Upper lobe of left lung (tissue), 6 donors: ENCODE results near the gene STEAP1B. TPM values are rescaled to one million over a fixed set of nuclear protein-coding genes. Genes with fewer than 3 reads are reported as not detected.
A peak's percentile ranks its signal among the peaks of the same experiment; 100 is the strongest.
"Not testable (repeated sequence)": the region's sequence is repeated elsewhere in the genome, so short reads cannot be mapped to it uniquely, and the experiment has no call there.

Source experiments
- ATAC-seq, 2 donors: fragments of 200-7000 bp; cut with Tn5 transposase; one replicate each; pipeline ENCODE4 v1.9.1; 2022; ENCODE audit warnings: mild to moderate bottlenecking in 2 of 2, moderate library complexity in 2 of 2; ENCODE audit not compliant: low FRiP score in 2 of 2
- DNase-seq, 2 donors: peaks; one replicate each; pipeline ENCODE4 v3.0.0-alpha.2; 2019 to 2020
- H3K27ac ChIP-seq, 4 donors: fragments of 200-600 bp; sonication (generic); one replicate each; pipeline ENCODE4 v1.5.1; 2016 to 2019
- H3K27me3 ChIP-seq, 4 donors: fragments of 200-600 bp; sonication (generic); one replicate each; pipeline ENCODE4 v1.5.1; 2017 to 2019
- H3K36me3 ChIP-seq, 4 donors: fragments of 200-600 bp; sonication (generic); one replicate each; pipeline ENCODE4 v1.5.1; 2016 to 2019
- H3K4me1 ChIP-seq, 4 donors: fragments of 200-600 bp; sonication (generic); one replicate each; pipeline ENCODE4 v1.5.1; 2018 to 2019
- H3K4me3 ChIP-seq, 4 donors: fragments of 200-600 bp; sonication (generic); one replicate each; pipeline ENCODE4 v1.5.1; 2017 to 2019; ENCODE audit warnings: mild to moderate bottlenecking in 2 of 4, moderate library complexity in 1 of 4
- H3K9me3 ChIP-seq, 4 donors: fragments of 200-600 bp; sonication (generic); one replicate each; pipeline ENCODE4 v1.5.1; 2018 to 2019
- EP300 ChIP-seq, 4 donors: sonication (generic); formaldehyde crosslinking; IDR thresholded peaks; one replicate each; pipeline ENCODE4 v1.5.1; 2017; ENCODE audit warnings: antibody characterized with exemption in 4 of 4, control low read depth in 2 of 4
- POLR2A ChIP-seq, 4 donors: fragments of 450-650 bp; IDR thresholded peaks; one replicate each; pipeline ENCODE4 v1.5.1; 2016 to 2017; ENCODE audit warnings: antibody characterized with exemption in 4 of 4, mild to moderate bottlenecking in 2 of 4
- POLR2AphosphoS5 ChIP-seq, 2 donors: sonication (generic); formaldehyde crosslinking; IDR thresholded peaks; one replicate each; pipeline ENCODE4 v1.5.1; 2017; ENCODE audit warnings: antibody characterized with exemption in 2 of 2
- WGBS, 2 donors: methylation state at CpG; one replicate each; pipeline ENCODE4 v1.1.5; 2017 to 2018; 5-methylcytosine and 5-hydroxymethylcytosine counted together
- total RNA-seq, 6 donors: library from RNA; depleted of rRNA in 4 of 6; stranded (reverse); fragments of >200 nt in 4 of 6; gene quantifications; one replicate each; pipeline versions ENCODE4 v1.1.0 to v1.2.1, GENCODE V29; 2016 to 2021
- TF ChIP-seq, protein P1 (sequence below), 6 experiments: fragments of 450-650 bp in 4 of 6; fragments of 200-600 bp in 2 of 6; sonication (generic) in 2 of 6; IDR thresholded peaks; one replicate each; pipeline ENCODE4 v1.5.1; 2016 to 2019; ENCODE audit warnings: antibody characterized with exemption in 6 of 6
- donor health status: DM: no; HTN: no; CAD: no; lungs with moderate emphysema.
- donor health status: DM: no; HTN: yes; CAD: no; lungs with severe emphysema.

The STEAP1B gene
- total RNA-seq, 6 donors from 2014 or later: 0.30 to 2.1 (median 0.92) TPM; not detected in 3

- DNase-seq (no peak), ATAC-seq (no peak)
- Histone ChIP-seq H3K36me3 (no peaks in the 10 kb centered on the region), H3K27me3 (no peaks in the 10 kb centered on the region), H3K9me3 (no peaks in the 10 kb centered on the region), H3K27ac (no peak overlapping the region), H3K4me3 (no peak overlapping the region), H3K4me1 (peaks cover 0 to 2% (median 0%) of the 10 kb centered on the region in 4 donors)
- 61 to 67% methylated on average over 4 of the region's 4 CpGs for WGBS, 2 donors
- TF ChIP-seq POLR2AphosphoS5 (IDR thresholded peaks at IDR 0.05) (no peak), POLR2A (IDR thresholded peaks at IDR 0.05) (no peak), EP300 (IDR thresholded peaks at IDR 0.05) (no peak)
- TF ChIP-seq, protein P1, sequence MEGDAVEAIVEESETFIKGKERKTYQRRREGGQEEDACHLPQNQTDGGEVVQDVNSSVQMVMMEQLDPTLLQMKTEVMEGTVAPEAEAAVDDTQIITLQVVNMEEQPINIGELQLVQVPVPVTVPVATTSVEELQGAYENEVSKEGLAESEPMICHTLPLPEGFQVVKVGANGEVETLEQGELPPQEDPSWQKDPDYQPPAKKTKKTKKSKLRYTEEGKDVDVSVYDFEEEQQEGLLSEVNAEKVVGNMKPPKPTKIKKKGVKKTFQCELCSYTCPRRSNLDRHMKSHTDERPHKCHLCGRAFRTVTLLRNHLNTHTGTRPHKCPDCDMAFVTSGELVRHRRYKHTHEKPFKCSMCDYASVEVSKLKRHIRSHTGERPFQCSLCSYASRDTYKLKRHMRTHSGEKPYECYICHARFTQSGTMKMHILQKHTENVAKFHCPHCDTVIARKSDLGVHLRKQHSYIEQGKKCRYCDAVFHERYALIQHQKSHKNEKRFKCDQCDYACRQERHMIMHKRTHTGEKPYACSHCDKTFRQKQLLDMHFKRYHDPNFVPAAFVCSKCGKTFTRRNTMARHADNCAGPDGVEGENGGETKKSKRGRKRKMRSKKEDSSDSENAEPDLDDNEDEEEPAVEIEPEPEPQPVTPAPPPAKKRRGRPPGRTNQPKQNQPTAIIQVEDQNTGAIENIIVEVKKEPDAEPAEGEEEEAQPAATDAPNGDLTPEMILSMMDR (IDR thresholded peaks at IDR 0.05): no peak
Measured at GRCh38 chr7:22435105-22435504, 64.9 kb downstream of the STEAP1B start.

DNA sequence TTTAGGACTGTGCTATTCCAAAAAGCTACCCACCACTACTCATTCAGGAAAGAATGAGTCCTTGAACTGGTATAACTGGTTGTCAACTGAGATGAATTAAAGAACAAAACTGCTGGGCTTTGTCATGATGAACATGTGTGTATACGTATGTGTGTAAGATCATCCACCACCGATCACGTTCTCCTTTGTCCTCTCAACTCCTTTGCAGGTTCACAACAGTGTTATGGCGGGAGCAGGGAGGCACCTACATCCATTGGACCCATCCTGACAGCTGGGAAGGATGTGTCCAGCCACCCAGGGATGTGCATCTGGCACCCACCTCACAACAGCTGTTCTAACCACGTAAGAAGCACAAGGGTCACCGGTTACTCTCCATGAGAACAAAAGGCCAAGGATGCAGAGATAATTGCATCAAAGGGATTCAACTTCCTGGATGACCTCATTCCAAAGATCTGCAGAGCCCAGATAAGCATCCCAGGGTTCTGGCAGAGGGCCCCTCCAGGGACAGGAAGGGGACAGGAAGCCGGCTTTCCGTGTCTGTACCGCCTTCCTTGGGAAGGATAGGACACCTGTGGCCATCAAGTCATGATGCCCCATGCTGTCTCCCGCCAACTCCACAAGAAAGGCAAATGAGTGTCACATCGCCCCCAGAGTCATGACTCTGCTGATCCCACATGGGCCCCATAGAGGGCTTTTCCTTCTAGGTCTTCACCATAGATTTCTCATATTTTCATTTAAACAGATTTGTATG is 66.1 kb downstream of the STEAP1B start:
- no peak overlapping the region for H3K4me3 ChIP-seq
- ATAC-seq (peak in 1 of 2 donors; percentile 80), DNase-seq (peak in 1 of 2 donors; percentile 32)
- 69 to 78% methylated on average over 8 to 11 of the region's 11 CpGs for WGBS, 2 donors
- peaks cover 0 to 2% (median 0%) of the 10 kb centered on the region in 4 donors for H3K4me1 ChIP-seq
- no peaks in the 10 kb centered on the region for H3K27me3 ChIP-seq
- TF ChIP-seq EP300 (IDR thresholded peaks at IDR 0.05) (peak; percentile 60 to 99 (median 90)), POLR2A (IDR thresholded peaks at IDR 0.05) (no peak), POLR2AphosphoS5 (IDR thresholded peaks at IDR 0.05) (peak; percentile 92 to 96)
- TF ChIP-seq, protein P1 (IDR thresholded peaks at IDR 0.05): no peak
- no peaks in the 10 kb centered on the region for H3K9me3 ChIP-seq
- peak overlapping the region in 3 of 4 donors; percentile 27 to 54 (median 51) for H3K27ac ChIP-seq
- H3K36me3 ChIP-seq: no peaks in the 10 kb centered on the region

DNA sequence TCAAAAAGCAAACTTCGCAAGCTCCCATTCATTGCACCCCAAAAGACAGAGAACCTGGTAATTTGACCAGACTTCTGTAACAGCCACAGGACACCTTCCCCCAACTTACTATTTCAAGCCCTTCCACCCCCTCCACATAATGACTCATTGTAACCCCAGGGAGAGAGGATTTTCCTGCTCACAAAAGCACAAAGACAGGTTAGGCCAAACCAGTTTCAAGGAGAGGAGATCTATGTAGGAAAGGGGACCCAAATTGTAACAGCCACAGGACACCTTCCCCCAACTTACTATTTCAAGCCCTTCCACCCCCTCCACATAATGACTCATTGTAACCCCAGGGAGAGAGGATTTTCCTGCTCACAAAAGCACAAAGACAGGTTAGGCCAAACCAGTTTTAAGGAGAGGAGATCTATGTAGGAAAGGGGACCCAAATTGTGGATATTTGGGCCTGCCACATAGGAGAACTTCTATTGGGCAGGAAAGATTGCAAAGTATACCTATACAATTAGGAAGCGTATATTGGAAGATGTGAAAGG is 66.8 kb downstream of the STEAP1B start:
- H3K4me3 ChIP-seq, DNase-seq, H3K4me1 ChIP-seq, H3K27me3 ChIP-seq, H3K36me3 ChIP-seq, H3K9me3 ChIP-seq, ATAC-seq: not testable (repeated sequence)
- 94 to 100% methylated on average over 2 of the region's 2 CpGs for WGBS, 2 donors
- peak overlapping the region in 3 of 4 donors; percentile 27 to 54 (median 51) for H3K27ac ChIP-seq

DNA sequence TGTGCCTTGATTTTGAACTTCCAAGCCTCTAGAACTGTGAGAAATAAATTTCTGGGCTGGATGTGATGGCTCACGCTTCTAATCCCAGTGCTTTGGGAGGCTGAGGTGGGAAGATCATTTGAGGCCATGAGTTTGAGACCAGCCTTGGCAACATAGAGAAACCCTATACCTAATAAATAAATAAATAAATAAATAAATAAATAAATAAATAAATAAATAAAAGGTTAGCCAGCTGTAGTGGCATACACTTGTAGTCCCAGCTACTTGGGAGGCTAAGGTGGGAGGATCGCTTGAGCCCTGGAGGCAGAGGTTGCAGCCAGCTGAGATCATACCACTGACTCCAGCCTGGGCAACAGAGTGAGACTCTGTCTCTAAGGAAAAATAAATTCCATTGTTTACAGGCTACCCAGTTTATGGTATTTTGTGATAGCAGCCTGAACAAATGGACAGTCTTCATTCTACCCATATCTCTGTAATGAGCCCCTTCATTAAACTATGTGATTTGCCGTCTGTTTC is 67.7 kb downstream of the STEAP1B start:
- H3K36me3 ChIP-seq: no peaks in the 10 kb centered on the region
- no peaks in the 10 kb centered on the region for H3K27me3 ChIP-seq
- ATAC-seq: no peak
- H3K4me1 ChIP-seq: peaks cover 0 to 2% (median 0%) of the 10 kb centered on the region in 4 donors
- DNase-seq: no peak
- no peaks in the 10 kb centered on the region for H3K9me3 ChIP-seq
- no peak overlapping the region for H3K4me3 ChIP-seq
- H3K27ac ChIP-seq: no peak overlapping the region
- TF ChIP-seq POLR2AphosphoS5 (IDR thresholded peaks at IDR 0.05) (no peak), EP300 (IDR thresholded peaks at IDR 0.05) (no peak), POLR2A (IDR thresholded peaks at IDR 0.05) (no peak)
- TF ChIP-seq, protein P1 (IDR thresholded peaks at IDR 0.05): no peak
- WGBS, 2 donors: 92 to 94% methylated on average over 3 of the region's 3 CpGs

GRCh38 chr7:22430457-22430856 is 69.5 kb downstream of the STEAP1B start:
- Histone ChIP-seq H3K27me3 (no peaks in the 10 kb centered on the region), H3K4me3 (no peak overlapping the region), H3K9me3 (no peaks in the 10 kb centered on the region), H3K36me3 (no peaks in the 10 kb centered on the region), H3K27ac (no peak overlapping the region), H3K4me1 (peaks cover 0 to 2% (median 0%) of the 10 kb centered on the region in 4 donors)
- WGBS, 2 donors: 86 to 95% methylated on average over 5 of the region's 5 CpGs
- no peak for DNase-seq
- TF ChIP-seq POLR2AphosphoS5 (IDR thresholded peaks at IDR 0.05): no peak
- TF ChIP-seq POLR2A (IDR thresholded peaks at IDR 0.05): no peak
- TF ChIP-seq, protein P1 (IDR thresholded peaks at IDR 0.05): no peak
- TF ChIP-seq EP300 (IDR thresholded peaks at IDR 0.05): no peak
- no peak for ATAC-seq
